HG03342 (cell line): ENCODE data around the gene PTPRE.
A peak's percentile ranks its signal among the peaks of the same experiment; 100 is the strongest.

Source experiments
- ATAC-seq: cut with Tn5 transposase; IDR thresholded peaks from one replicate; pipeline ENCODE4 v1.9.1; 2021; ENCODE audit warnings: mild to moderate bottlenecking, moderate library complexity; ENCODE audit not compliant: unreplicated experiment

Gene PTPRE

GRCh38 chr10:127906548-127907377 lies at the start of gene PTPRE:
Gene PTPRE (plus strand): TSS chr10:127907103. CDS start chr10:128040882, 133,779 bp downstream.
- ATAC-seq = peak; percentile 97

GRCh38 chr10:127860592-127860991 lies 46.3 kb upstream of the PTPRE start:
- no peak for ATAC-seq

GRCh38 chr10:127863231-127863825 lies 43.6 kb upstream of the PTPRE start:
- no peak for ATAC-seq

- ATAC-seq = no peak
Measured at GRCh38 chr10:127866276-127867013, 40.5 kb upstream of the PTPRE start.

DNA sequence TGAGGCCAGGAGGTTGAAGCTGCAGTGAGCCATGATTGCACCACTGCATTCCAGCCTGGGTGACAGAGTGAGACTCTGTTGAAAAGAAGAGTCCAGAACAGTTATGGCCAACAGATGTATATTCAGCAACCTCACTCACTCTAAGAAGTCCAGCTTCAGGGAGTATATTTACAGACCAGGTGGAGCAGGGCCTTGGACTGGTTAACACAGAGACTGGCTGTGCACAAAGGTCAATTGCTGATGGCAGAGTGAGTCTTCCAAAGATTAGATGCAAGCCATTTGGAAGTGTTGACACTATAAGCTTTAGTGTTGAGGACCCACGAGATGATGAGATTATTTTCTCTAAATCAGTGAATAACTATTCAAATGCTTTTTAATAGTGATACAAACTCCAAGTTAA lies 39.1 kb upstream of the PTPRE start:
- no peak for ATAC-seq

DNA sequence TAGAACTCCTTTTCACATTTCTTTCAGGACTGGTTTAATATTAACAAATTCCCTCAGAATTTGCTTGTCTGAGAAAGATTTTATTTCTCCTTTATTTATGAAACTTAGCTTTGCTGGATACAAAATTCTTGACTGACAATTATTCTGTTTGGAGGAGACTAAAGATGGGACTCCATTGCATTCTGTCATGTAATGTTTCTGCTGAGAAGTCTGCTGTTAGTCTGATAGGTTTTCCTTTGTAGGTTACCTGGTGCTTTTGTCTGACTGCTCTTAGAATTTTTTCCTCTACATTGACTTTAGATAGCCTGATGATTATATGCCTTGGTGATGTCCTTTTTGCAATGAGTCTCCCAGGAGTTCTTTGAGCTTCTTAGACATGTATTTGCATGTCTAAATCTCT lies 37.6 kb upstream of the PTPRE start:
- ATAC-seq = no peak

DNA sequence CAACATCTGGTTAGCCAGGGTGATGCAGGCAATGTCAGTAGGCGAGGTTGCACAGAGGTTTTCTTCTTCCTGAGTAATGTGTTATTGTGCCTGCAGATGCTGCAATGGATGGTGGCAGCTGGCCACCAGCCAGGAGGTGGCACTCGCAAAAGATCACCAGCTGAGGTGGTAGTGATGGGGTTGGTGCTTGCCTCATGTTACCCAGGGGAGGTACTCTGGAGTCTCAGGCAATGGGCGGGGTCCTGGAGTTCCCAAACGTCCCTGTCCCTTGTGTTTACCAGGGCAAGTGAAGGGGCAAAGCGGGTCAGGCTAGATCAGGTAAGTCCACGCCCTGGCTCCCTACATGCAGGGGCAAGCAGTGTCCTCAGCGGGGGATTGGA lies 35.3 kb upstream of the PTPRE start:
- ATAC-seq = no peak

- no peak for ATAC-seq
Measured at GRCh38 chr10:127872011-127872761, 34.7 kb upstream of the PTPRE start.

- no peak for ATAC-seq
Measured at GRCh38 chr10:127872871-127873600, 33.9 kb upstream of the PTPRE start.

GRCh38 chr10:127873901-127874470 lies 32.9 kb upstream of the PTPRE start:
- ATAC-seq = no peak

DNA sequence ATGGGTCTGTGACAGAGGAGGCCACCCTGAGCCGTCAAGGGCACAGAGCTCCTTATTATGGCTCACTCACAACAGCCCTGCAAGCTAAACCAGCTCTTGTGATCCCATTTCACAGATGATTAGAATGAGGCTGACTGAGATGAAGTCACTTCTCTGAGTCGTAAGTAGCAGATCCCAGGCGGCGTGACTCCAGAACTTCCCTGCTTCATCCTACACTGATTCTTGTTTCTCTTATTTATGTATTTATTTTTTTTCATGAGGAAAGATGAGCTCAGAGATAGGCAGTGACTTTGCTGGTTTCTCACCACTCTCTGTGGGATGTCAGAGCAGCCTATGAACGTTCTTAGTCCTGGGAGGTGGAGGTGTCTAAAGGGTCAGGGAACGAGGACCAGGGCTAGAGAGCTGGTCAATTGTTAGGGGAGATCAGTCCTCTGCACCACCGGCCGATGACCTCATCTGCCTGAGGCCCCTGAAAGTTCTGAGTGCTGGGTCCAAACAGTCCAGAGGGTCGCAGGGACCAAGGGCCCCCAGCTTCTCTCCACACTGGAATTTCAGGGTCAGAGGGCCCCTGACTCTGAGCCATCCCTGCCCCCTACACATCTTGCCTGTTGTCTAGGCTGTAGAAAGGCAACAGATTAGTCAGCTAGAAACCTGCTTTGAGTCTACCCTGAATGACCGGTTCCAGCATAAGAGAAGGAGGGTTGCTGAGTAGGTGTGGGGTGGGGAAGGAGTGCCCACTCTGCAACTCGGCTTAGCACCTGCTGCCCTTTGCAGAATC lies 32.0 kb upstream of the PTPRE start:
- ATAC-seq = no peak

GRCh38 chr10:127875449-127875765 lies 31.5 kb upstream of the PTPRE start:
- ATAC-seq = no peak

DNA sequence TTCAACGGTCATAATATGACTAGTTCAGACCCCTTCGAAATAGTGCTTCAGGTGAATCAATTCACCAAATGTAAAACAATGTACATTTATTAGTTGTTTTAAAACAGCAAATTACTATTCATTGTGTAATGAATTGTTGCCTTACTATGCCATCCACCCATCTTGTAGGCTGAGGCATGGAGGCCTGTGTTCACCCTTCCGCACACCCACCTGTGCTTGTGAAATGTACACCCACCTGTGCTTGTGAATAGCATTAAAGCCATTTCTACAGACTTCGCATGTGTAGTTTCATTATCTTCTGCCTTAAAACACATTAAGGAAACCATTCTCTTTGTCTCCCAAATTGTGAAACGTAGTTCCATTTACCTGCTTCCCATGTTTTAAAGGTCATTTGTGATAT lies 31.0 kb upstream of the PTPRE start:
- no peak for ATAC-seq

GRCh38 chr10:127877116-127877515 lies 29.8 kb upstream of the PTPRE start:
- no peak for ATAC-seq

GRCh38 chr10:127877699-127878098 lies 29.2 kb upstream of the PTPRE start:
- no peak for ATAC-seq

DNA sequence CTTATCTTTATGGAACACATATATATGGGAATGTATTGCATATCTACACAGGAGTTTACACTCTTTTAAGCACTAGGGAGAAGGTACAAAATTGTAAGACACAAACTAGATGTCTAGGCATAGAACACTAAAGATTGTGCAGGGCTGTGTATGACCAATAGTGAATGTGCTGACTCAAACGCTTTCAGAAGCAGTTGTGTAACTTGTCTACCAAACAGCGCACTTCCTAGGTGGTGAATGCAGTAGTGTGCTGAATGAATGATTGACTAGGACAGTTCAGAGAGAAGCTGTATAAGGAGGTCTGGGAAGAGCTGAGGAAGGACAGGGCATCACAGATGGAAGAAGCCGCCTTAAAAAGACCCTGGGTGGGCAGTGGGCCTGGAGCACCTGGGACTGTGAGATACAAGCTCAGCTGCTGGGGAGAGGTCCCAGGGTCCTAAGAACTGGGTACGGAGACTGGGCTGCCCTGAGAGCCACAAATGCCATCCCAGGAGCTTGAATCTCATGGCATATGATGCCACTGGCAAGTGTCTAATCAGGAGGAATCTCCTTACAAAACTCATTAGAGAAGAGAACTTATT lies 28.3 kb upstream of the PTPRE start:
- no peak for ATAC-seq

DNA sequence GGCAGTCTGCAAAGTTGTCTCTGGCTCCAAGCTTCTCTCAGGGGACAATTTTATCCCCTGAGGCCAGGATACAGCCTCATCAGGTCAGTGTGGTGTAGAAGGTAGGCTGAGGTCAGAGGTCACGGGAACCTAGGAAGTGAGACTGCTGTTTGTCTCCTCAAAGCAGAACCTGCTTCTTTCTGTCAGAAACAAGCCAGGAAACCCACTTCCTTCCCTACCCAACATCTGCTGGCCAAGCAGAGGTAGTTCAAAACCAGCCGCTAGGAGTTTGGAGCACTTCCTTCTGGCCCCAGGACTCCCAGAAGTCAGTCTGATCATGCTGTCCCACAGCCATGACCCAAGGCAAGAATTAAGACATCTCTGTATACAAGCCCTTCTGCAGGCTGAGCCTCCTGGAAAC lies 26.3 kb upstream of the PTPRE start:
- ATAC-seq = no peak

GRCh38 chr10:127881262-127881661 lies 25.6 kb upstream of the PTPRE start:
- ATAC-seq = no peak

GRCh38 chr10:127882391-127882790 lies 24.5 kb upstream of the PTPRE start:
- no peak for ATAC-seq
